ENCODE measurements around the gene TMEM123. TPM values are rescaled to one million over a fixed set of nuclear protein-coding genes. Genes with fewer than 3 reads are reported as not detected.

TMEM123 gene
- polyA plus RNA-seq, 1 experiment, result 434 TPM

- no peak for TF ChIP-seq CTCF (IDR thresholded peaks at IDR 0.05; ENCODE audit: low read depth, low read length)
- no peak for DNase-seq (ENCODE audit: low read depth, low spot score)
- Histone ChIP-seq H3K27me3 (ENCODE audit: control insufficient read depth, insufficient read depth, low read length) (no peaks in the 10 kb centered on the region), H3K27ac (ENCODE audit: low read depth, low read length) (no peak overlapping the region), H3K9me3 (ENCODE audit: control insufficient read depth, insufficient read depth, low read length) (no peaks in the 10 kb centered on the region), H3K4me3 (ENCODE audit: low read depth, low read length) (no peak overlapping the region)
- CTCF ChIA-PET, result no interaction called here
- POLR2A ChIA-PET, result no interaction called here
Measured at GRCh38 chr11:102482433-102482832, 29.9 kb upstream of the TMEM123 start.

DNA sequence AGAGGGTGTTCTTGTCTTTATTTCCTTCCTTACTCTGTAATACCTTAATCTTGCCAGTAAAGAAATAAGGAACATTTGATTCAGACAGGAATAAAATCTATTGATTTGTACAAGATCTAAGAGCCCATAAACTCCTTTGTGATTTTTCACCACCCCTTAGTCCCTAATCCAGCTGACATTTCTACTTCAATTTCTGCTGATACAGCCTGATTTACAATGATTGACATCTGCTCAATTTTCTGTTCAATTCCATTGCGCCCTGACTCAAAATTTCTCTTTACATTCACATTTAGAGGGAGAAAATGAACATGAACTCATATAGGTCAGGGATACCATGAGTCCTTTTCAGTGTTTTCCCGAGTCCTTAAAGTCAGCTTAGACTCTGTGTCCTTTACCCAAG, 27.2 kb upstream of the TMEM123 start:
- no peak overlapping the region for H3K4me3 ChIP-seq (ENCODE audit: low read depth, low read length)
- CTCF ChIA-PET, result interaction anchor here (0.9 to 6.4 kb wide), 3 partner anchors 13 to 138 kb away, joined by 4 to 26 read pairs (median 5); no protein-coding TSS in a partner anchor

DNA sequence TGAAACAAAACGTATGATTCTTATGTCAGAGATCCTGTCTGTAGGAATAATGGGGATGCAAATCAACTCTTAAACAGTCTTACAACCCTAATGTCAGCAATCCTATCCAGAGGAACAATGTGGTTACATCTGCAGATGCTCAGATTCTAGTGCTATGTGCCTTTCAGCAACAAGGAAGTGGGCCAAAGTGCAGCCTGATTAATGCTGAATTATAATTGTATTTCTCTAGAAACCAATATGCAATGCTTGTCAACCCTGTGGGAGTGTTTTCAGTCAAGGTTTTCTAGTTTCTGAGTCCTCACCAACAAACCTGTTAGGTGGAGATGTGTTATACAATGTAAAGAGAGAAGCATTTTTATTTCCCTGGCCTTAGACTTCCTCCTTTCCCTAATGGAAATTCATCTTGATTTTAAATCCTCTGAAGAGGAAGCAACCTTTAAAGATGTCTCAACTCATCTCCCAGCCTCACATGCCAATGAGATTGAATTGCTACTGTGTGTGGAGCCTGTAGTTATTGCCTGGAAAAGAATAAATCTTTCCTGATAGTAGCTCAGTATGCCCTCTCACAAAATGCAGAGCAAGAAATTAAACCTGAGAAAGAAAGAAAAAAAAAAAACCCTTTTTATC, 26.2 kb upstream of the TMEM123 start:
- ChIA-PET CTCF (interaction anchor here (0.9 to 6.4 kb wide), 5 partner anchors 14 to 137 kb away, joined by 3 to 26 read pairs (median 4); no protein-coding TSS in a partner anchor), POLR2A (no interaction called here)
- H3K27ac ChIP-seq (ENCODE audit: low read depth, low read length), result no peak overlapping the region

More for the DNA sequence above, 27.2 kb upstream of the TMEM123 start:
- POLR2A ChIA-PET, result no interaction called here
- no peak overlapping the region for H3K27ac ChIP-seq (ENCODE audit: low read depth, low read length)
- H3K27me3 ChIP-seq (ENCODE audit: control insufficient read depth, insufficient read depth, low read length), result no peaks in the 10 kb centered on the region
- no peak for TF ChIP-seq CTCF (IDR thresholded peaks at IDR 0.05; ENCODE audit: low read depth, low read length)
- H3K9me3 ChIP-seq (ENCODE audit: control insufficient read depth, insufficient read depth, low read length), result no peaks in the 10 kb centered on the region
- no peak for DNase-seq (ENCODE audit: low read depth, low spot score)

DNA sequence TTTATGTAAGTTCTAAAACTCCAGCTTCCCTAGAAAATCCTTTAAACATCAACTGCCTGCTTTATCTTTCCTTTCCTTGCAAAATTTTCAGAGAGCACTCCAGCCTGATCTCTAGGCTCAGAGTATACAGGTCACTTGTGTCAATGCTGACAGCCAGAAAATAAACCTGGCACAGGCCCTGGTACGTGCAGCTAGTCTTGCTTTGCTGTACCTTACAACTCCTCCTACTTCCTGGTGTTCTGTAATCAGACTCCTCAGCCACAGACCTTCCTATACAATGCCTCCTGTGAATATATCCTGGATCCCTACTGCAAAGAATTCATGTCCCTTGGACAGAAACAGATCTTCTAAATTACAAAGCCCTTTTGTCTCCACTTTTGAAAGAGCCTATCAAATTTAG, 24.2 kb upstream of the TMEM123 start:
- no peaks in the 10 kb centered on the region for H3K27me3 ChIP-seq (ENCODE audit: control insufficient read depth, insufficient read depth, low read length)
- no peak overlapping the region for H3K27ac ChIP-seq (ENCODE audit: low read depth, low read length)
- DNase-seq (ENCODE audit: low read depth, low spot score), result no peak
- H3K4me3 ChIP-seq (ENCODE audit: low read depth, low read length), result no peak overlapping the region
- ChIA-PET POLR2A (interaction anchor here (0.6 kb wide), 1 partner anchor 76 kb away, joined by 3 read pairs; no protein-coding TSS in a partner anchor), CTCF (interaction anchor here (1.4 to 6.4 kb wide), 2 partner anchors 19 to 86 kb away, joined by 3 to 26 read pairs; no protein-coding TSS in a partner anchor)
- H3K9me3 ChIP-seq (ENCODE audit: control insufficient read depth, insufficient read depth, low read length), result no peaks in the 10 kb centered on the region
- TF ChIP-seq CTCF (IDR thresholded peaks at IDR 0.05; ENCODE audit: low read depth, low read length), result no peak

More for the DNA sequence above, 26.2 kb upstream of the TMEM123 start:
- Histone ChIP-seq H3K27me3 (ENCODE audit: control insufficient read depth, insufficient read depth, low read length) (no peaks in the 10 kb centered on the region), H3K4me3 (ENCODE audit: low read depth, low read length) (no peak overlapping the region), H3K9me3 (ENCODE audit: control insufficient read depth, insufficient read depth, low read length) (no peaks in the 10 kb centered on the region)
- no peak for TF ChIP-seq CTCF (IDR thresholded peaks at IDR 0.05; ENCODE audit: low read depth, low read length)
- no peak for DNase-seq (ENCODE audit: low read depth, low spot score)

- POLR2A ChIA-PET, result interaction anchor here (0.6 kb wide), 1 partner anchor 77 kb away, joined by 3 read pairs; no protein-coding TSS in a partner anchor
- Histone ChIP-seq H3K9me3 (ENCODE audit: control insufficient read depth, insufficient read depth, low read length) (no peaks in the 10 kb centered on the region), H3K4me3 (ENCODE audit: low read depth, low read length) (no peak overlapping the region), H3K27me3 (ENCODE audit: control insufficient read depth, insufficient read depth, low read length) (no peaks in the 10 kb centered on the region), H3K27ac (ENCODE audit: low read depth, low read length) (no peak overlapping the region)
- DNase-seq (ENCODE audit: low read depth, low spot score), result no peak
- CTCF ChIA-PET, result interaction anchor here (1.4 to 6.4 kb wide), 2 partner anchors 20 to 86 kb away, joined by 3 to 26 read pairs; no protein-coding TSS in a partner anchor
- TF ChIP-seq CTCF (IDR thresholded peaks at IDR 0.05; ENCODE audit: low read depth, low read length), result no peak
Measured at GRCh38 chr11:102476069-102476468, 23.5 kb upstream of the TMEM123 start.
